Natural killer cell (primary cell): ENCODE measurements around the gene OR5B2. TPM values are rescaled to one million over a fixed set of nuclear protein-coding genes. Genes with fewer than 3 reads are reported as not detected.

Source experiments
- ATAC-seq, 3 donors: fragments of 150-1000 bp in 2 of 3; fragments of 200-7000 bp in 1 of 3; cut with Tn5 transposase; 1 replicate in 1 of 3; 2 replicates in 2 of 3; pipeline ENCODE4 v1.10.0; 2021; ENCODE audit warnings: mild to moderate bottlenecking in 2 of 3, moderate library complexity in 2 of 3
- DNase-seq, 2 donors: peaks; one replicate each; pipeline versions ENCODE4 v3.0.0 to v3.0.0-alpha.2; 2013 to 2021; ENCODE audit warnings: mixed read lengths in 1 of 2
- H3K27ac ChIP-seq: one replicate; pipeline ENCODE4 v1.5.1; 2013; ENCODE audit warnings: mild to moderate bottlenecking, low read length
- H3K27me3 ChIP-seq: one replicate; pipeline ENCODE4 v1.6.1; 2013; ENCODE audit warnings: low read length; ENCODE audit not compliant: control insufficient read depth, insufficient read depth
- H3K36me3 ChIP-seq: one replicate; pipeline ENCODE4 v1.6.1; 2013; ENCODE audit warnings: low read length; ENCODE audit not compliant: control insufficient read depth, insufficient read depth
- H3K4me1 ChIP-seq: one replicate; pipeline ENCODE4 v1.6.1; 2013; ENCODE audit warnings: low read length; ENCODE audit not compliant: control insufficient read depth, insufficient read depth
- H3K4me3 ChIP-seq: one replicate; pipeline ENCODE4 v1.5.1; 2013; ENCODE audit warnings: low read length
- H3K9me3 ChIP-seq: one replicate; pipeline ENCODE4 v1.6.1; 2013; ENCODE audit warnings: low read length; ENCODE audit not compliant: control insufficient read depth, insufficient read depth
- H3K27ac Mint-ChIP-seq, 2 donors: one replicate each; pipeline ENCODE4 v1.8.0; 2022; ENCODE audit warnings: mild to moderate bottlenecking in 2 of 2, mixed read lengths in 2 of 2, moderate library complexity in 1 of 2
- H3K27me3 Mint-ChIP-seq, 2 donors: one replicate each; pipeline ENCODE4 v1.8.0; 2022; ENCODE audit warnings: low read depth in 2 of 2, mixed read lengths in 2 of 2
- H3K36me3 Mint-ChIP-seq: one replicate; pipeline ENCODE4 v1.8.0; 2022; ENCODE audit warnings: mixed read lengths
- H3K4me1 Mint-ChIP-seq, 2 donors: one replicate each; pipeline ENCODE4 v1.8.0; 2022; ENCODE audit warnings: mixed read lengths in 2 of 2
- H3K4me3 Mint-ChIP-seq: one replicate; pipeline ENCODE4 v1.8.0; 2022; ENCODE audit warnings: mild to moderate bottlenecking, moderate library complexity, mixed read lengths
- H3K9me3 Mint-ChIP-seq, 2 donors: one replicate each; pipeline ENCODE4 v1.8.0; 2022; ENCODE audit warnings: mixed read lengths in 2 of 2
- WGBS: methylation state at CpG from one replicate; pipeline ENCODE4 v1.1.7; 2013; ENCODE audit warnings: missing lambda C conversion rate; ENCODE audit not compliant: insufficient coverage; 5-methylcytosine and 5-hydroxymethylcytosine counted together
- intact Hi-C: fragments of 100-400 bp; cut with micrococcal nuclease; formaldehyde crosslinking; loops from one replicate; pipeline ENCODE4 v1.14.2; 2022
- total RNA-seq, 4 donors: library from RNA; stranded (reverse); fragments of 120-200 nt in 1 of 4; gene quantifications; one replicate each; pipeline versions ENCODE4 v1.2.3 to v1.2.4, GENCODE V29; 2013 to 2022
- TF ChIP-seq, protein P1 (sequence below): fragments of 200-600 bp; IDR thresholded peaks from one replicate; pipeline ENCODE4 v1.8.0; 2022; ENCODE audit warnings: antibody characterized with exemption

OR5B2 gene
- total RNA-seq, 3 donors from 2014 or later (not counting 1 experiment from before 2014, with no cell fraction given) = not detected

DNA sequence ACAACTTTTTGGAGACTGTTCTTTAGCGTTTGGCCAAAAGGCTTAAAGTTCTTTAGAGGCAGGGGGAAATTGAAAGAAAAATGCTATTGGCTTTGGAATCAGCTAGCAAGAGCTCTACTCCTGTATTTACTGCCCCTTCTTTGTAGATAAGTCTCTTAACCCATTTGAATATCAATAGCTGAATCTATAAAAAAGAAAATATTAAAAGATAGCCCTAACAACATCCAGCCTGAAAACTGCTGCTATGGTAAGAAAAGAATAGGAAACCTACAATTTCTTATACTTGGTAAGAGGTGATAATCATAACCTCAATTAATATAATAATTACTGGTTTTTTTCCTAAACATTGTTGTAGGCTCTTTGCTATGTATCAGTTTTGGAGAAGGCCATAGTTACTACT is 14.2 kb upstream of the OR5B2 start, which contains the start of gene OR5B12:
Gene OR5B12 (minus strand): TSS at position 101 of the 400 bp plus-strand sequence. CDS start 2,085 bp downstream, outside the sequence.
- Mint-ChIP-seq H3K9me3 (peaks cover 3% of the 10 kb centered on the region in 2 donors), H3K27me3 (peaks cover 16% of the 10 kb centered on the region in 2 donors), H3K27ac (no peak within 1 kb of the TSS), H3K4me1 (no peaks in the 10 kb centered on the region), H3K4me3 (no peak within 1 kb of the TSS), H3K36me3 (no peaks in the 10 kb centered on the region)
- no peaks in the 10 kb centered on the region for H3K36me3 ChIP-seq
- intact Hi-C loops = no loop called here
- no peak within 1 kb of the TSS for H3K27ac ChIP-seq
- DNase-seq (no peak), ATAC-seq (no peak)
- TF ChIP-seq, protein P1, sequence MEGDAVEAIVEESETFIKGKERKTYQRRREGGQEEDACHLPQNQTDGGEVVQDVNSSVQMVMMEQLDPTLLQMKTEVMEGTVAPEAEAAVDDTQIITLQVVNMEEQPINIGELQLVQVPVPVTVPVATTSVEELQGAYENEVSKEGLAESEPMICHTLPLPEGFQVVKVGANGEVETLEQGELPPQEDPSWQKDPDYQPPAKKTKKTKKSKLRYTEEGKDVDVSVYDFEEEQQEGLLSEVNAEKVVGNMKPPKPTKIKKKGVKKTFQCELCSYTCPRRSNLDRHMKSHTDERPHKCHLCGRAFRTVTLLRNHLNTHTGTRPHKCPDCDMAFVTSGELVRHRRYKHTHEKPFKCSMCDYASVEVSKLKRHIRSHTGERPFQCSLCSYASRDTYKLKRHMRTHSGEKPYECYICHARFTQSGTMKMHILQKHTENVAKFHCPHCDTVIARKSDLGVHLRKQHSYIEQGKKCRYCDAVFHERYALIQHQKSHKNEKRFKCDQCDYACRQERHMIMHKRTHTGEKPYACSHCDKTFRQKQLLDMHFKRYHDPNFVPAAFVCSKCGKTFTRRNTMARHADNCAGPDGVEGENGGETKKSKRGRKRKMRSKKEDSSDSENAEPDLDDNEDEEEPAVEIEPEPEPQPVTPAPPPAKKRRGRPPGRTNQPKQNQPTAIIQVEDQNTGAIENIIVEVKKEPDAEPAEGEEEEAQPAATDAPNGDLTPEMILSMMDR = no peak
- no peaks in the 10 kb centered on the region for H3K27me3 ChIP-seq
- H3K9me3 ChIP-seq = peaks cover 3% of the 10 kb centered on the region
- no peak within 1 kb of the TSS for H3K4me3 ChIP-seq
- WGBS = 90% methylated on average over 1 of the region's 1 CpG
- H3K4me1 ChIP-seq = no peaks in the 10 kb centered on the region

DNA sequence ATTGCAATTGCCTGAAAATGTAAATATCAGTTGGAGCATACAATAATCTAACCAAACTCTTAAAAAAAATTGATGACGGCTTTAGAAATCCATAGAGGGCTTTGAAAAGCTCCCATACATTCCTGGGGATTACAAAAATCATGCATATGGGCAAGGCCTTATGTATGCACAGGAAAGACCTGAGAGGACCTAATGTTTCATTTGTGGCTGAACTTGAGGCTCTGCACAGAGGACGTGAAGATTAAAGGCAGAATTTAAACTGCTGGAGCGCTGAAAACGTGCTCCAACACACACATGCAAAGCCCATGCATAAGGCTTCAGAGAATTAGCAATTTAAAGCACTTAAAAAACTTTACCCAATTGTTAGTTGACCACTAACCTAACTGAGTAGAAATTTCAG is 10.6 kb upstream of the OR5B2 start:
- no peaks in the 10 kb centered on the region for H3K27me3 ChIP-seq
- H3K4me1 ChIP-seq = no peaks in the 10 kb centered on the region
- no peak overlapping the region for H3K27ac ChIP-seq
- no peak overlapping the region for H3K4me3 Mint-ChIP-seq
- intact Hi-C loops = no loop called here
- no peaks in the 10 kb centered on the region for H3K36me3 ChIP-seq
- no peaks in the 10 kb centered on the region for H3K36me3 Mint-ChIP-seq
- ATAC-seq (no peak), DNase-seq (no peak)
- no peak overlapping the region for H3K4me3 ChIP-seq
- H3K4me1 Mint-ChIP-seq = no peaks in the 10 kb centered on the region
- peaks cover 3% of the 10 kb centered on the region in 2 donors for H3K9me3 Mint-ChIP-seq
- H3K27ac Mint-ChIP-seq = no peak overlapping the region
- H3K9me3 ChIP-seq = no peaks in the 10 kb centered on the region
- TF ChIP-seq, protein P1 = no peak
- WGBS = 51% methylated on average over 4 of the region's 4 CpGs
- H3K27me3 Mint-ChIP-seq = peaks cover 7 to 16% of the 10 kb centered on the region in 2 donors

DNA sequence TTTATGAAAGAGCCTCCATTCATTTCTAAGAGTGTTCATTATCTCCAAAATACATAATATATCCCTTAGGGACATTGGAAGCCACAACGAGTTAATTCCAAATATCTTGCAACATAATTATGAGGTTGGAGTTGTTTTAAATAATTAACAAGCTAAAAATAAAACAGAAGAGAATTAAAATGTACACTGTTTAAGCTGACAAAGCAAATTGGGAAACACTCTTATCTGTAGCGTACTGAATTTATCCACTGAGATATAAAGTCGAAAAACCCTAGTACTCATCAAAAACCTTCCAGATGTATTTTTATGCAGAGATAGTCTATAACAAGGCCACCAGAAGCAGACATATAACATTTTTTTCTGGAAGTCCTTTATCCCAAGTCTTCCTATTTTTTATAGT is 6.3 kb upstream of the OR5B2 start:
- Histone ChIP-seq H3K9me3 (no peaks in the 10 kb centered on the region), H3K36me3 (no peaks in the 10 kb centered on the region), H3K27ac (no peak overlapping the region), H3K27me3 (peaks cover 2% of the 10 kb centered on the region), H3K4me1 (no peaks in the 10 kb centered on the region), H3K4me3 (no peak overlapping the region)
- Mint-ChIP-seq H3K4me1 (no peaks in the 10 kb centered on the region), H3K27ac (no peak overlapping the region), H3K36me3 (peaks cover 3% of the 10 kb centered on the region), H3K27me3 (peaks cover 7 to 12% of the 10 kb centered on the region in 2 donors), H3K4me3 (no peak overlapping the region), H3K9me3 (peaks cover under 1% of the 10 kb centered on the region in 2 donors)
- intact Hi-C loops = no loop called here
- 94% methylated on average over 2 of the region's 3 CpGs for WGBS
- TF ChIP-seq, protein P1 = no peak
- DNase-seq (no peak), ATAC-seq (no peak)

DNA sequence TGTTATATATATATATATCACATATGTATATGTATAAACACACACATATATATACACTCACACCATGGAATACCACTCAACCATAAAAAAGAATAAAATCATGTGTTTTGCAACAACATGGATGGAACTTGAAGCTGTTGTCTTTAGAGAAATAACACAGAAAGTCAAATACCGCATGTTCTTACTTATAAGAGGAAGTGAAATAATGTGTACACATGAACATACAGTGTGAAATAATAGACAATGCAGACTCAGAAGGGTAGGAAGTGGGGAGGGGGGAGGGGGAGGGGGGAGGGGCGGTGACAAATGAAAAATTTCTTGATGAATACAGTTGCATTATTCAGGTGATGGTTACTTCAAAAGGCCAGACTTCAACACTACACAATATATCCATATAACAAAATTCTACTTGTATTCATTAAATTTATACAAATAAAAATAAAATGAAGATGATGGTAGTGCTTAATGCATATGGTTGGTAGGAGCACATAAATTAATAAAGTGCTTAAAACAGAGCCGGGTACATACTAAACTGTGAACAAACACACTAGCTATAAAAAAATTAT is 5.8 kb upstream of the OR5B2 start:
- peaks cover 2% of the 10 kb centered on the region for H3K27me3 ChIP-seq
- peaks cover 11 to 14% of the 10 kb centered on the region in 2 donors for H3K27me3 Mint-ChIP-seq
- no peaks in the 10 kb centered on the region for H3K4me1 ChIP-seq
- intact Hi-C loops = no loop called here
- H3K27ac Mint-ChIP-seq = no peak overlapping the region
- H3K4me1 Mint-ChIP-seq = no peaks in the 10 kb centered on the region
- no peak overlapping the region for H3K4me3 Mint-ChIP-seq
- TF ChIP-seq, protein P1 = no peak
- 71% methylated on average over 1 of the region's 3 CpGs for WGBS
- no peak overlapping the region for H3K27ac ChIP-seq
- no peaks in the 10 kb centered on the region for H3K9me3 ChIP-seq
- ATAC-seq (no peak), DNase-seq (no peak)
- peaks cover 0 to 3% of the 10 kb centered on the region in 2 donors for H3K9me3 Mint-ChIP-seq
- H3K36me3 Mint-ChIP-seq = peaks cover 8% of the 10 kb centered on the region
- no peaks in the 10 kb centered on the region for H3K36me3 ChIP-seq
- H3K4me3 ChIP-seq = no peak overlapping the region
